H4 (cell line): ENCODE measurements around the gene PARD6A. TPM values are rescaled to one million over a fixed set of nuclear protein-coding genes. Genes with fewer than 3 reads are reported as not detected.
"Not testable (repeated sequence)": the region's sequence is repeated elsewhere in the genome, so short reads cannot be mapped to it uniquely, and the experiment has no call there.

ENCODE experiments used
- DNase-seq: peaks from one replicate; pipeline ENCODE4 v3.0.0-alpha.2; 2015; ENCODE audit warnings: low spot score
- total RNA-seq: library from RNA; depleted of rRNA; stranded (reverse); fragments of >200 nt; shearing (Covaris generic); gene quantifications from 2 replicates; pipeline ENCODE4 v1.2.3, GENCODE V29; 2014; rRNA removed

The PARD6A gene
- total RNA-seq, 1 experiment from 2014 or later, result not detected

DNA sequence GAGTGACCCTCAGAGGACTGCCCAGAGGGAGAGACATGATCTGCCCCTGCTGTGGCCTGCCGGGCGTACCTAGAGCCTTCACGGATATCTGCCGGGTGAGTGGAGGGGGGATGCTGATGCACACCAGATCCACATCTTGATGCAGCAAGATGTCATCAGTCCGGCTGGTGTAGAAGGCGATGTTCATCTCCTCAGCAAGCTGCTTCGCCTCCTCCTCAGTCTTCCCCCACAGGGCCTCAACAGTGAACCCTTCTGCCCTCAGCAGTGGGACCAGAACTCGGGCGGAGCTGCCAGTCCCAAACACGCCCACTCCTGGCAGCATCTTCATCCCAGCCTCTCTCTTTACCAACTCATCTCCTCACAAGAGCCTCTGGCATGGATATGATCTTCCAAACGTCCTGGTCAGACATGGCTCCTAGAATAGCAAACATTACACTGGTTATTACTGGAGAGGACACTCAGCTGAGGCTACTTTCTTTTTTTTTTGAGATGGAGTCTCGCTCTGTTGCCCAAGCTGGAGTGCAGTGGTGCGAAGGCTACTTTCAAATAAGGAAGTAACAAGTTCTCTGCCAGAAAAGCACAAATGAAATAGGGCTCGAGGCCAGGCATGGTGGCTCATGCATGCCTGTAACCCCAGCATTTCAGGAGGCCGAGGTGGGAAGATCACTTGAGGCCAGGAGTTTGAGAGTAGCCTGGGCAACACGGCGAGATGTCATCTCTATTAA is 24.8 kb downstream of the PARD6A start:
- no peak for DNase-seq

DNA sequence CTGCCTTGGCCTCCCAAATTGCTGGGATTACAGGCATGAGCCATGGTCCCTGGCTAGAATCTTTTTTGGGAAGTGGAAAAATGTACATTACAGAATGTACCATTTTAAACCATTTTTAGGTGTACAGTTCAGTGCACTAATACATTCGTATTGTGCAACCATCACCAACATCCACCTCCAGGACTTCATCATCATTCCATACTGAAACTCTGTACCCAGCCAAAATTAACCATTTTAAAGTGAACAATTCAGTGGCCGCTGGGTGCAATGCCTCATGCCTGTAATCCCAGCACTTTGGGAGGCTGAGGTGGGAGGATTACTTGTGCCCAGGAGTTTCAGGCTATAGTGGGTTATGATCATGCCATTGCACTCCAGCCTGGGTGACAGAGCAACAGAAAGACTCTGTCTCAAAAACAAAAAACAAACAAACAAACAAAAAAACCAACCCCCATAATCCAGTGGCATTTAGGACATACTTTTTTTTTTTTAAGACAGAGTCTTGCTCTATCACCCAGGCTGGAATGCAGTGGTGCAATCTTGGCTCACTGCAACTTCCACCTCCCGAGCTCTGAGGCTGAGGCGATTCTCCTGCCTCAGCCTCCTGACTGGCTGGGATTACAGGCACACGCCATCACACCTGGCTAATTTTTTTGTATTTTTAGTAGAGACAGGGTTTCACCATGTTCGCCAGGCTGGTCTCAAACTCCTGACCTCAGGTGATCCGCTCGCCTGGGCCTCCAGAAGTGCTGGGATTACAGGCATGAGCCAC is 32.9 kb downstream of the PARD6A start:
- DNase-seq, result not testable (repeated sequence)

DNA sequence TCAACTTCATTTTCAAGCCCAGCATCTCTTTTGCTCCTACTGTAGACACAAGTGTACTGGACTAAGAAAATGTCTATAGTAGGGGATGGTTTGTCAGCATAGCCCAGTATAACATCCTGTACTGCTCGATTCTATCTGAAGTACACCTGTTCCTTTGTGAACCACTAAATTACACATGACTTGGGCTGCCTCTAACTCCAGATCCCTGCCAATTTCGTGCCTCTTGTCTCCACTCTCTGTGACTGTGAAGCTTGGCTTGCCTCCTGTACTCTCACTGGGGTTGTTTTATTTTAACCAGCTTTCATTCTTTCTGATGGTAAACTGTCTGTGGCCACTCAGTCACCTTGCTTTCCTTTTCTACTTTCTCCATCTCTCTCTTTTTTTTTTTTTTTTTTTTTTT is 33.9 kb downstream of the PARD6A start:
- no peak for DNase-seq

DNA sequence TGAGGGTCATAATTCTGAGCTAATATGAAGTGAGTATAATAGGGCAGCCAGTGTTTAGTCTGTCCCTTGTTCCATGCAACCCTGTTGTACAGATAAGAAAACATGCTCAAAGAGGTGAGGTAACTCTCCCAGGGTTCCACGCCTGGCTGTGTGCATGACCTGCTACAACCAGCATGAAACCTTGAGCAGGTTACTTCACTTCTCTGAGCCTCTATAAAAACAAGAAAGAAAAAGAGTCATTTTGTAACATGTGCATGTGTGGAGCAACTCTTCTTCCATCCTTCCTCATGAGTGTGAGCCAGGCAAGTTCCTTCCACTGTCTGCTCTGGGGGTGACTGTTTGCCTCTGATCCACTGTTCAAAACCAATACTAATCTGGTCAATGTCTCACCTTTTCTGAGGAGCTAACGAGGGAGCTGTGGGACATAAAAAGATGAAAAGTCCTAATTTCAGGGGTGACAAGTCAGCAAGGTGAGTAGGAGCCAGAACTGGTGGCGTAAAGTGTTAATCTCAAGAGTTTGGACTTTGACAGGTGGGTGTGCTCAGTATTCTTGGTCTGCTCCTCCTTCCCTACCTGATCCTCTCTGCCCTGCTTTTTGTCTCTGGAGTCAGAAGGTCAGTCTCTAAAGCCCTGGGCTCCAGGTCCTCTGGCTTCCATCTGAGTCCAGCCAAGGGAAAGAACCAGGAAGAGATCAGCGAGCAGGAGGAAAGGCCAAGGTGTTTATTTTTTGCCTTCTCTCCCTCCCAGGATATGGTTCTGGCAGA is 36.8 kb downstream of the PARD6A start:
- no peak for DNase-seq

DNA sequence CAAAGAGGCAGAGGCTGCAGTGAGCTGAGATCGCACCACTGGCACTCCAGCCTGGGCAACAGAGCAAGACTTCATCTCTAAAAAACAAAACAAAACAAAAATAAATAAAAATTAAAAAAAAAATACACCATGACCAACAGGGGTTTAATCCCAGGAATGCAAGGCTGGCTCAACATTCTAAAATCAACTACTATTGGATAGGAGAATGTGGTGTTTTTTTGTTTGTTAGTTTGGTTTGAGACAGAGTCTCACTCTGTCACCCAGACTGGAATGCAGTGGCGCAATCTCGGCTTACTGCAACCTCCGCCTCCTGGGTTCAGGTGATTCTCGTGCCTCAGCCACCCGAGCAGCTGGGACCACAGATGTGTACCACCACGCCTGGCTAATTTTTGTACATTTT is 38.5 kb downstream of the PARD6A start:
- DNase-seq, result no peak

DNA sequence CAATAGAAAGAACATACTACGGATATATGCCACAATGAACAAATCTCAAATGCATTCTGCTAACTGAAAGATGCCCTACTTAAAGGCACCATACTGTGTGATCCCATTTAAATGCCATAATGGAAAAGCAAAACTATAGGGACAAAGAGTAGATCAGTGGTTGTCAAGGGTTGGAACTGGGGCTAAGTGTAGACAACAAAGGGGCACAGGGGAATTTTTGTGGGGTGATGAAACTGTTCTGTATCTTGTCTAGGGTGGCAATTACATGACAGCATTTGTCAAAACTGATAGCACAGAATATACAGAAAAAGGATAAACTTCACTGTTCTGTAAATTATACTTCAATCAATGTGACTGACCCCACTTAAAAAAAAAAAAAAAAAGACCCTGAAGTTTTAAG is 40.7 kb downstream of the PARD6A start:
- DNase-seq, result no peak

DNA sequence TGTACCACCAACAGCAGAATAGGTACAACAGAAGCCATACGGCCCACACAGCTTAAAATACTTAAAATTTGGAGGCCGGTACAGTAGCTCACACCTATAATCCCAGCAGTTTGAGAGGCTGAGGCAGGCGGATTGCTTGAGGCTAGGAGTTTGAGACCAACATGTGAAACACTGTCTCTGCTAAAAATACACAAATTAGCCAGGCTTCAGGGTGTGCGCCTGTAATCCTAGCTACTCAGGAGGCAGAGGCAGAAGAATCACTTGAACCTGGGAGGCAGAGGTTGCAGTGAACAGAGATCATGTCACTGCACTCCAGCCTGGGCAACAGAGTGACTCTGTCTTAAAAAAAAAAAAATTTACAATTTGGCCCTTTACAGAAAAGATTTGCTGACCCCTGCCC is 41.4 kb downstream of the PARD6A start:
- DNase-seq, result no peak

DNA sequence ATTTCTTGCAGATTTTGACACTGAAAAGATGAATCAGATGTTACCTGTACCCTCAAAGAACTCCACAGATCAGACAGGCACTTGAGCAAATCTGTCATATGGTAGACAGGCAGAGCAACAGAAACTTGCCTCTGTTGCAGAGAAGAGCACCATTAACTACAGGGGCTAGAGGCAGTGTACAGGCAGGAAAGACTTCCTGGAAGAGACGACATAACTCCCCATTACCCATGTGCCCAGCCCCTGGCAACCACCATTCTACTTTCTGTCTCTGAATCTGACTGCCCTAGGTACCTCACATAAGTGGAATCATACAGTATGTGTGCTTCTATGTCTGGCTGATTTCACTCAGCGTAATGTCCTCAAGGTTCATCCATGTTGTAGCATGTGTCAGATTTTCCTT is 42.9 kb downstream of the PARD6A start:
- no peak for DNase-seq

DNA sequence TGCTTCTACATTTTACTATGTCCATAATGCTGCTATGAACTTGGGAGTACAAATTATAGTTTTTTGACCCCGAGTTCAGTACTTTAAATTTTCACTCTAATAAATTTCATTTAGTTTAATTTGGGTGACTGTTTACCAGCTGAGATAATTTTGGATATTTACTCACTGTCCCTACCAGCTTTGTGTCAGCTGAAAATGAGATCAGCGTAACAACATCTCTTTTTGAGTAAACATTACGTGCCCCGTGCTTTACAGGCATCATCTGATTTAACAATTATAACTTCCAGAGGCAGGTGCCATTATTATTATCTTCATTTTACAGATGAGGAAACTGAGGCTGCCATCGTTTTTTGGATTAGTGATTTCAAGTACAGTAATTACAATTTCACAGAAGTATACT is 43.4 kb downstream of the PARD6A start:
- DNase-seq, result no peak

DNA sequence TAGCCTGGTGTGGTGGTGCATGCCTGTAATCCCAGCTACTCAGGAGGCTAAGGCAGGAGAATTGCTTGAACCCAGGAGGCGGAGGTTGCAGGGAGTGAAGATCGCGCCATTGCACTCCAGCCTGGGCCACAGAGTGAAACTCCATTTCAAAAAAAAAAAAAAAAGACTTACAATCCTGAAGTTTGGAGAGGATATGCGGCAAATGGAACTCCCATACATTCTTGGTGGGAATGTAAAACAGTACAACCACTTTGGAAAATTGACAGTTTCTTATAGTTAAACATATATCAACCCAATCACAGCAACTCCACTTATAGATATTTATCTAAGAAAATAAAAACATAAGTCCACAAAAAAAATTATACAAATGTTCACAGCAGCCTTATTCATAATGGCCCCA is 46.5 kb downstream of the PARD6A start:
- no peak for DNase-seq

DNA sequence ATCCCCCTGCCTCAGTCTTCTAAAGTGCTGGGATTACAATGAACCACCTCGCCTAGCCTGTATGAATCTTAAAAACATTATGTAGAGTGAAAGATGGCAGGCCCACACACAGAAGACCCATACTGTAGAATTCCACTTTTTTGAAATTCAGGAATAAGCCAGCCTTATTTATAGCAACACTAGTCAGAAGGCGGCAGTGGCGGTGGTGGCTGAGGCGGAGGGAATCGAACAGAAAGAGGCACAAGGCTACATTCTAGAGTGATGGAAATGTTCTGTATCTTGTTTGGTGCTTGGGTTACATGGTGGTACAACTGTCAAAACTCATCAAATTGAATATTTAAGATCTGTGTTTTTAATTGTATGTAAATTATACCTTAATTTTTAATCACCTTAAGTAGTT is 47.0 kb downstream of the PARD6A start:
- DNase-seq, result no peak

DNA sequence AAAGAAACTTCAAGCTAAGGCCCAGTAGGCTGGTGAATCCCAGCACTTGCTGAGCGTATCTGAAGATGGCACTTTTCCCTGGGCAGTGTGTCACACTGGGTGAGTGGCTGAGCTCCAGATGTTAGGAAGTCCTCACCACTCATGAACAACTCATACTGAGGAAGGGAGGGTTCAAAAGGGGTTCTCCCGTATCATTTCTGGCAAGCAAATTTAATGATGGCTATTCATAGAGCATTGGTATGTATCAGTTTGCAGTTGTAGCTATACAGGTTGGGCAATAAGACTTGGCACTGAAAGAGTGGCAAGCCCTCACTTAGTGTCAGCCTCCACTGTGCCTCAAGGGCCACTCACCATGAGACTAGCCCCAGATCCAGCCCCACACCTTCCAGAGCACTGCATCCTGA is 47.6 kb downstream of the PARD6A start:
- no peak for DNase-seq

DNA sequence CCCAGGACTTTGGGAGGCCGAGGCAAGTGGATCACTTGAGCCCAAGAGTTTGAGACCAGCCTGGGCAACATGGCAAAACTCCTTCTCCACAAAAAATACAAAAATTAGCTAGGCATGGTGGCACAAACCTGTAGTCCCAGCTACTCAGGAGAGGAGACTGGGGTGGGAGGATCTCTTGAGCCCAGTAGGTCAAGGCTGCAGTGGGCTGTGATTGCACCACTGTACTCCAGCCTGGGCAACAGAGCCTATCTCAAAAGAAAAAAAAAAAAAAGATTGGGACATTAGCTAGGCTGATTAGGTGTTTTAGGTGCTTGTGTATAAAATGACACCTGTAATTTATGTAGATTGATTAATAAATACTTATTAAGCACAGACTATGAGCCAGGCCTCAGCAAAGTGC is 48.3 kb downstream of the PARD6A start:
- DNase-seq, result no peak

DNA sequence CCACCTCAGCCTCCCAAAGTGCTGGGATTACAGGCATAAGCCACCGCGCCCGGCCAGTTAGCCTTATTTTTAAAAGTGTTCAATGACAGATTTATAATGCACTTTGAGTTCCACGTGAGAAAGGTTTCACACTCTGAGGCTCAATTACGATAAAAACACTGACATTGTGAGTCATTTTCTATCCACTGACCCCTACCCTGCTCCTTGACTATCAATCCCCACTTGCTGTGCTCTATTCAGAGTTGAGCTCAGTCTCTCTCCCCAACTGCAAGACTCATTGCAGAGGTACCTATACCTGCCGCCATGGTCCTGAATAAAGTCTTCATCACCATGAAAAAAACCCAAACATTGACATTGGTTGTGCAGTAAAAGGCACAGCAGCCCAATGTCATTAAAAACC is 49.8 kb downstream of the PARD6A start:
- DNase-seq, result no peak

Other genes with a start within 250 kb of the PARD6A start
- gene ZDHHC1, start 244.5 kb upstream of the PARD6A start, total RNA-seq, result 3.0 and 3.2 TPM in 2 replicates
- gene HSD11B2, start 229.8 kb upstream of the PARD6A start, total RNA-seq, result 0.10 TPM in 1 of 2 replicates, not detected in the other
- 99.0 and 101 TPM in 2 replicates for gene ATP6V0D1, start 179.8 kb upstream of the PARD6A start, total RNA-seq
- not detected in 2 replicates for gene AGRP, start 177.4 kb upstream of the PARD6A start, total RNA-seq
- 10.4 and 11.0 TPM in 2 replicates for gene RIPOR1, start 132.1 kb upstream of the PARD6A start, total RNA-seq
- 40.9 and 41.3 TPM in 2 replicates for gene CTCF, start 98.4 kb upstream of the PARD6A start, total RNA-seq
- 0.17 and 0.18 TPM in 2 replicates for gene CARMIL2, start 15.8 kb upstream of the PARD6A start, total RNA-seq
- gene ACD, start 700 bp upstream of the PARD6A start, total RNA-seq, result 29.1 and 45.6 TPM in 2 replicates
- 5.6 and 6.6 TPM in 2 replicates for gene ENKD1, start 5.8 kb downstream of the PARD6A start, total RNA-seq
- not detected in 2 replicates for gene C16orf86, start 5.9 kb downstream of the PARD6A start, total RNA-seq
- gene GFOD2, start 58.4 kb downstream of the PARD6A start, total RNA-seq, result 10.7 and 11.5 TPM in 2 replicates
- gene RANBP10, start 145.6 kb downstream of the PARD6A start, total RNA-seq, result 1.7 and 3.2 TPM in 2 replicates
- 0.48 TPM in 1 of 2 replicates, not detected in the other for gene TSNAXIP1, start 145.9 kb downstream of the PARD6A start, total RNA-seq
- gene THAP11, start 181.4 kb downstream of the PARD6A start, total RNA-seq, result 39.5 and 43.7 TPM in 2 replicates
- 95.0 and 256 TPM in 2 replicates for gene NUTF2, start 186.0 kb downstream of the PARD6A start, total RNA-seq
- gene CENPT, start 186.7 kb downstream of the PARD6A start, total RNA-seq, result 12.0 and 20.8 TPM in 2 replicates
- 28.3 and 35.3 TPM in 2 replicates for gene EDC4, start 212.1 kb downstream of the PARD6A start, total RNA-seq
- not detected in 2 replicates for gene NRN1L, start 223.9 kb downstream of the PARD6A start, total RNA-seq
- gene PSKH1, start 232.3 kb downstream of the PARD6A start, total RNA-seq, result 7.7 and 8.1 TPM in 2 replicates